HS-27A (cell line): ENCODE measurements around the gene SLC9A2.

ENCODE experiments used
- DNase-seq: peaks from one replicate; pipeline ENCODE4 v3.0.0-alpha.2; 2012; ENCODE audit warnings: low read depth, missing footprints

SLC9A2 gene

GRCh38 chr2:102735416-102736109, 116.2 kb downstream of the SLC9A2 start:
- DNase-seq, result no peak

- no peak for DNase-seq
Measured at GRCh38 chr2:102736110-102736409, 116.7 kb downstream of the SLC9A2 start.

GRCh38 chr2:102736410-102737409, 117.4 kb downstream of the SLC9A2 start:
- peak; percentile 12 for DNase-seq

- no peak for DNase-seq
Measured at GRCh38 chr2:102737431-102737830, 118.1 kb downstream of the SLC9A2 start.

GRCh38 chr2:102743259-102743658, 123.9 kb downstream of the SLC9A2 start:
- DNase-seq, result no peak

GRCh38 chr2:102748107-102748506, 128.8 kb downstream of the SLC9A2 start:
- no peak for DNase-seq

GRCh38 chr2:102749938-102750337, 130.6 kb downstream of the SLC9A2 start:
- DNase-seq, result no peak

GRCh38 chr2:102753563-102754159, 134.3 kb downstream of the SLC9A2 start:
- peak; percentile 23 for DNase-seq

GRCh38 chr2:102754456-102755145, 135.2 kb downstream of the SLC9A2 start:
- DNase-seq, result no peak

- no peak for DNase-seq
Measured at GRCh38 chr2:102755284-102755683, 135.9 kb downstream of the SLC9A2 start.

- DNase-seq, result no peak
Measured at GRCh38 chr2:102758439-102758838, 139.1 kb downstream of the SLC9A2 start.
